Thyroid gland (tissue), 4 donors: Measurements from ENCODE around the gene RPS6KB2.

Experiments
- CTCF ChIP-seq, 6 experiments: fragments of 200-600 bp in 3 of 6; fragments of 450-650 bp in 3 of 6; sonication (generic) in 3 of 6; IDR thresholded peaks; one replicate each; pipeline ENCODE4 v1.5.1; 2016 to 2019; ENCODE audit warnings: antibody characterized with exemption in 6 of 6, mild to moderate bottlenecking in 2 of 6, inconsistent platforms in 1 of 6, moderate library complexity in 1 of 6
- POLR2A ChIP-seq, 2 donors: fragments of 450-650 bp; IDR thresholded peaks; one replicate each; pipeline ENCODE4 v1.6.1; 2017; ENCODE audit warnings: antibody characterized with exemption in 2 of 2, mild to moderate bottlenecking in 2 of 2, moderate library complexity in 1 of 2

GRCh38 chr11:67387069-67387468 lies 41.2 kb upstream of the RPS6KB2 start:
- TF ChIP-seq CTCF (IDR thresholded peaks at IDR 0.05) (no peak), POLR2A (IDR thresholded peaks at IDR 0.05) (no peak)
